Measurements from ENCODE around the gene PCNX4.

The PCNX4 gene

GRCh38 chr14:60154671-60155070 is 62.9 kb downstream of the PCNX4 start:
- H3K4me3 ChIP-seq (ENCODE audit: low read depth, low read length): no peak overlapping the region
- DNase-seq (ENCODE audit: low read depth, low spot score): no peak
- no peak for TF ChIP-seq CTCF (IDR thresholded peaks at IDR 0.05; ENCODE audit: low read depth, low read length)
- in situ Hi-C loops (cut with HindIII; ENCODE audit: low sequenced_read_pairs): no loop called here

DNA sequence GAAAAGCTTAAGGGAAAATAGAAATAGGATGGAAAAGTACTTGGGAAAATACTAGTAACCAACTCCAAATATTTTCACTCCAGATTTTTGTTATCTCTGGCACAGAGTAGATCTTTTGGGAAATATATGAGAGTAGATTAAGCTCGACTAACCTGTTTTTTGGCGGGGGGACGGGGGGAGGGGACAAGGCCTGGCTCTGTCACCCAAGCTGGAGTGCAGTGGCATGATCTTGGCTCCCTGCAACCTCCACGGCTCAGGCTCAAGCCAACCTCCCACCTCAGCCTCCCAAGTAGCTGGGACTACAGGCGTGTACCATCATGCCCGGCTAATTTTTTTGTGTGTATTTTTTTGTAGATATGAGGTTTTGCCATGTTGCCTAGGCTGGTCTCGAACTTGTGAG is 68.7 kb downstream of the PCNX4 start:
- no peak for DNase-seq (ENCODE audit: low read depth, low spot score)
- in situ Hi-C loops (cut with HindIII; ENCODE audit: low sequenced_read_pairs): no loop called here
- no peak for TF ChIP-seq CTCF (IDR thresholded peaks at IDR 0.05; ENCODE audit: low read depth, low read length)
- no peak overlapping the region for H3K4me3 ChIP-seq (ENCODE audit: low read depth, low read length)

GRCh38 chr14:60161196-60162107 is 69.7 kb downstream of the PCNX4 start:
- in situ Hi-C loops (cut with HindIII; ENCODE audit: low sequenced_read_pairs): no loop called here
- DNase-seq (ENCODE audit: low read depth, low spot score): no peak
- no peak overlapping the region for H3K4me3 ChIP-seq (ENCODE audit: low read depth, low read length)
- TF ChIP-seq CTCF (IDR thresholded peaks at IDR 0.05; ENCODE audit: low read depth, low read length): no peak

DNA sequence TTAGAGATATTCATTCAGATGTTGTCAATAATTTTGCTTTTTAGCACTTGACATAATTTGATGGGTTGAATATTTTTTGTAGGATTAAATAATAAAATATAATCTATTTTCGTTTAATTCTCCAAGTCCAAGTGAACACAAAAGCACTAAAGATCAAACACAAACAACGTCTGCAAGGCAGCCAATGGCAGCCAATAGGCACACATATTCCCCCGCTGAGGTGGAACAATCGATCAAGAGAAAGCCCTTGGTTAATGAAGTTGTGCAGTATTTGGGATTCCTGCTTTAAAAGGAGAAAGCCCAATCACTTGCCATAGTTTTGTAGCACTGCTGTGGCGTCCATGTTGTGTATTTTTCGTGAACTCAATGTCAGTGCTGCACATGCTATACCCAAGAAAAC is 72.0 kb downstream of the PCNX4 start:
- no peak for TF ChIP-seq CTCF (IDR thresholded peaks at IDR 0.05; ENCODE audit: low read depth, low read length)
- in situ Hi-C loops (cut with HindIII; ENCODE audit: low sequenced_read_pairs): no loop called here
- H3K4me3 ChIP-seq (ENCODE audit: low read depth, low read length): peak overlapping the region; percentile 92
- DNase-seq (ENCODE audit: low read depth, low spot score): no peak

DNA sequence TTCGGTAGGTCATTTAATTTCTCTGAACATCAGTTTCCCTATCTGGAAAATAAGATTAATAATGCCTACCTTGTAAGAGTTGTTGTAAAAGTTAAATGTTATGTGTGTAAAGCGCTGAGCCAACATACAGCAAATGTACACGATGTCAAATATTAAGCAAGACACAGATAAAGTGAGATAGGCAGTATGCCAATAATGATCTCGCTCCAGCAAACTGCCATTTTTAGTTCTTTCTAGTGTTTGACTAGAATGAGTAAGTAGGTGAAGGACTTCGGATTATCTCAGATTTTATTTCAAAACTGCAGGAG is 72.6 kb downstream of the PCNX4 start:
- TF ChIP-seq CTCF (IDR thresholded peaks at IDR 0.05; ENCODE audit: low read depth, low read length): no peak
- DNase-seq (ENCODE audit: low read depth, low spot score): no peak
- H3K4me3 ChIP-seq (ENCODE audit: low read depth, low read length): peak overlapping the region; percentile 92
- in situ Hi-C loops (cut with HindIII; ENCODE audit: low sequenced_read_pairs): no loop called here

DNA sequence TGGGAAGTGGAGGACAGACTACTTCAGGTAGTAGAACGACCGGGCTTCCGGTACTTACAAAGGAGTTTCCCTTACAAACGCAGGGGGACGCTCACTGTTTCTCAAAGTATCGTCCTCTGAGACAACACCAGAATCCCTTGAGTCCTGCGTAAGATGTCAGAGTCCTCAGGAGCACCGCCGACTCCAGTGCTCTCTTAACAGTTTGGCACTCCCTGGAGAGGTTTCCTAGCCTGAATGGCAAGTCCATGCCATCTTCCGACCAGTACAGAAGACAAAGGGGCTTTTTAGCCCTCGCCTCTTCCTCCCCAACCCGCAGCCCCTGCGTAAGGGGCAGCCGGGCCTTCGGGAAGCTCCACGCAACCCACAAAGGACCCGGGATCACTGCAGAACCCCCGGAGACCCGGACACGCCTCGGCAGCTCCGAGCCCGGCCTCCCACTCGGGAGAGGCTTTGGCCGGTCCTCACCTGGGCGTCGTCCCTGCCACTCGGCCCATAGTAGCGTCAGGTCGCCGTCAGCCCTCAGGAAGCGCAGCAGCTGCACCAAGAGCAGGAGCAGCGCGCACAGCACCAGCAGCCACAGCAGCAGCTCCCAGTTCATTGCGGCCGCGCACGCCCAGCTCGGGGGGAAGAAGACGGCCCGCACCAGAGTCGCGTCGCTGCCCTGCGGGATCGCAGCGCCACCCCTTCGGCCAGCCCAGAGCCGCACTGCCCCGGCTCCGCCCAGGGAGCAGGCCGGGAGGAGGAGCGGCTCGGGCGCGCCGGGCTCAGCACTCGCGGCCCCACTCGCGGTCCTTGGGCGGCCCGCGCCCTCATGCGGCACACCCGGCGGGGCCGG is 73.2 kb downstream of the PCNX4 start, which contains the start of gene DHRS7:
TSS of gene DHRS7 (minus strand) at position 687 of the 835 bp plus-strand sequence. CDS start at position 598, 89 bp downstream.
- DNase-seq (ENCODE audit: low read depth, low spot score): peak; percentile 72
- peak within 1 kb of the TSS; percentile 92 for H3K4me3 ChIP-seq (ENCODE audit: low read depth, low read length)
- in situ Hi-C loops (cut with HindIII; ENCODE audit: low sequenced_read_pairs): no loop called here
- peak; percentile 27 for TF ChIP-seq CTCF (IDR thresholded peaks at IDR 0.05; ENCODE audit: low read depth, low read length)
